Fibroblast of lung (primary cell): Measurements from ENCODE around the gene KMT2A.

Experiments used
- EZH2 ChIP-seq: IDR thresholded peaks from 2 replicates; pipeline ENCODE4 v1.5.1; 2012; ENCODE audit warnings: low read length, control low read depth, mild to moderate bottlenecking; ENCODE audit errors: missing control alignments
- TF ChIP-seq, protein P1 (sequence below), 2 donors: IDR thresholded peaks in 1 of 2; conservative IDR thresholded peaks in 1 of 2; 1 replicate in 1 of 2; 2 replicates in 1 of 2; pipeline ENCODE4 v1.5.1; 2011 to 2012; ENCODE audit warnings: low read length in 2 of 2, control low read depth in 1 of 2, inconsistent platforms in 1 of 2, low read depth in 1 of 2, mild to moderate bottlenecking in 1 of 2

DNA sequence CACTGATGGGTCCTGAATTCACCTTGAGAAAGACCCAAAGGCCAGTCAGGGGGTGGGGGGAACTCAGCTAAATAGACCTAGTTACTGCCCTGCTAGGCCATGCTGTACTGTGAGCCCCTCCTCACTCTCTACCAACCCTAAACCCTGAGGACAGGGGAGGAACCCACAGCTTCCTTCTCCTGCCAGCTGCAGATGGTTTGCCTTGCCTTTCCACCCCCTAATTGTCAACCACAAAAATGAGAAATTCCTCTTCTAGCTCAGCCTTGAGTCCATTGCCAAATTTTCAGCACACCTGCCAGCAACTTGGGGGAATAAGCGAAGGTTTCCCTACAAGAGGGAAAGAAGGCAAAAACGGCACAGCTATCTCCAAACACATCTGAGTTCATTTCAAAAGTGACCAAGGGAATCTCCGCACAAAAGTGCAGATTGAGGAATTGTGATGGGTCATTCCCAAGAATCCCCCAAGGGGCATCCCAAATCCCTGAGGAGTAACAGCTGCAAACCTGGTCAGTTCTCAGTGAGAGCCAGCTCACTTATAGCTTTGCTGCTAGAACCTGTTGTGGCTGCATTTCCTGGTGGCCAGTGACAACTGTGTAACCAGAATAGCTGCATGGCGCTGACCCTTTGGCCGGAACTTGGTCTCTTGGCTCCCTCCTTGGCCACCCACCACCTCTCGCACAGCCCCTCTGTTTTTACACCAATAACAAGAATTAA is 88.6 kb downstream of the KMT2A start:
- TF ChIP-seq, protein P1, sequence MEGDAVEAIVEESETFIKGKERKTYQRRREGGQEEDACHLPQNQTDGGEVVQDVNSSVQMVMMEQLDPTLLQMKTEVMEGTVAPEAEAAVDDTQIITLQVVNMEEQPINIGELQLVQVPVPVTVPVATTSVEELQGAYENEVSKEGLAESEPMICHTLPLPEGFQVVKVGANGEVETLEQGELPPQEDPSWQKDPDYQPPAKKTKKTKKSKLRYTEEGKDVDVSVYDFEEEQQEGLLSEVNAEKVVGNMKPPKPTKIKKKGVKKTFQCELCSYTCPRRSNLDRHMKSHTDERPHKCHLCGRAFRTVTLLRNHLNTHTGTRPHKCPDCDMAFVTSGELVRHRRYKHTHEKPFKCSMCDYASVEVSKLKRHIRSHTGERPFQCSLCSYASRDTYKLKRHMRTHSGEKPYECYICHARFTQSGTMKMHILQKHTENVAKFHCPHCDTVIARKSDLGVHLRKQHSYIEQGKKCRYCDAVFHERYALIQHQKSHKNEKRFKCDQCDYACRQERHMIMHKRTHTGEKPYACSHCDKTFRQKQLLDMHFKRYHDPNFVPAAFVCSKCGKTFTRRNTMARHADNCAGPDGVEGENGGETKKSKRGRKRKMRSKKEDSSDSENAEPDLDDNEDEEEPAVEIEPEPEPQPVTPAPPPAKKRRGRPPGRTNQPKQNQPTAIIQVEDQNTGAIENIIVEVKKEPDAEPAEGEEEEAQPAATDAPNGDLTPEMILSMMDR (conservative IDR thresholded peaks at IDR 0.05 in 1 of 2, IDR thresholded peaks at IDR 0.05 in 1 of 2; ENCODE audit: low read depth in 1 of 2, low read length in 2 of 2) = no peak
- TF ChIP-seq EZH2 = no peak
